Activated CD4-positive, alpha-beta T cell treated with anti-CD3 and anti-CD28 coated beads, Interleukin-2, amount 10 ng/mL, durations not matched to agents 7 days and 5 days (primary cell): Measurements from ENCODE around the gene IFNL1. TPM values are rescaled to one million over a fixed set of nuclear protein-coding genes. Genes with fewer than 3 reads are reported as not detected.

Experiments
- CTCF ChIA-PET: fragments of 350-600 bp; sonication (Branson Sonifier 250); formaldehyde crosslinking; loops from one replicate; lab custom pipeline; 2021; ENCODE audit warnings: antibody characterized with exemption; lab: Charles Lee
- POLR2A ChIA-PET: fragments of 350-600 bp; sonication (Branson Sonifier 250); formaldehyde crosslinking; loops from one replicate; lab custom pipeline; 2021; ENCODE audit warnings: antibody characterized with exemption; lab: Charles Lee
- DNase-seq: peaks from one replicate; pipeline ENCODE4 v3.0.0-alpha.2; 2020
- H3K27ac Mint-ChIP-seq: one replicate; pipeline ENCODE4 v1.8.0; 2021; ENCODE audit warnings: mild to moderate bottlenecking, moderate library complexity, mixed read lengths
- H3K27me3 Mint-ChIP-seq: one replicate; pipeline ENCODE4 v1.8.0; 2021; ENCODE audit warnings: mixed read lengths
- H3K36me3 Mint-ChIP-seq: one replicate; pipeline ENCODE4 v1.8.0; 2021; ENCODE audit warnings: low read depth, mixed read lengths
- H3K4me1 Mint-ChIP-seq: one replicate; pipeline ENCODE4 v1.8.0; 2021; ENCODE audit warnings: mixed read lengths
- H3K4me3 Mint-ChIP-seq: one replicate; pipeline ENCODE4 v1.8.0; 2021; ENCODE audit warnings: mild to moderate bottlenecking, moderate library complexity, mixed read lengths
- H3K9me3 Mint-ChIP-seq: one replicate; pipeline ENCODE4 v1.8.0; 2021; ENCODE audit warnings: mixed read lengths
- total RNA-seq, 2 experiments: library from RNA; stranded (reverse); gene quantifications; one replicate each; pipeline ENCODE4 v1.2.3, GENCODE V29; 2021

IFNL1 gene
- total RNA-seq, 2 experiments from 2014 or later, result not detected

DNA sequence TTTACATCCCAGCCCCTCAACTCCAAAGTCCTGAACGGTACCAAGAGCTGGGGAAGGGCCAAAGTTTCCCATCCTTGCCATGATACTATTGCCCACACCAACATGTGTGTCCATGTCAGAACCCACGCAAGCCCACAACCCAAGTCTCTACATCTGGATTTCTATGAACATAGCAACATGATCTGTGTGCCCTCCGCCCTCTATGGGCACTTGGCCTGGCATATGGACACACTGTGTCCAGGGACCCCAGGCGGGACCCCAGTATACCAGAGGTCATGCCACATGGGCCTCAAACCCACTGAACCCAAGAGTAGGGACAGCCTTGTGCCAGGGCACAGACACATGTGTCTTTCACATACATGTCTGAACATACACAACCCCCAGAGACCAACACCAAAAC is 22.5 kb downstream of the IFNL1 start:
- Mint-ChIP-seq H3K4me1 (peaks cover 30% of the 10 kb centered on the region), H3K27me3 (peaks cover 2% of the 10 kb centered on the region), H3K4me3 (peak overlapping the region; percentile 61), H3K36me3 (peaks cover 7% of the 10 kb centered on the region), H3K9me3 (no peaks in the 10 kb centered on the region), H3K27ac (no peak overlapping the region)
- ChIA-PET POLR2A (no interaction called here), CTCF (no interaction called here)
- no peak for DNase-seq

DNA sequence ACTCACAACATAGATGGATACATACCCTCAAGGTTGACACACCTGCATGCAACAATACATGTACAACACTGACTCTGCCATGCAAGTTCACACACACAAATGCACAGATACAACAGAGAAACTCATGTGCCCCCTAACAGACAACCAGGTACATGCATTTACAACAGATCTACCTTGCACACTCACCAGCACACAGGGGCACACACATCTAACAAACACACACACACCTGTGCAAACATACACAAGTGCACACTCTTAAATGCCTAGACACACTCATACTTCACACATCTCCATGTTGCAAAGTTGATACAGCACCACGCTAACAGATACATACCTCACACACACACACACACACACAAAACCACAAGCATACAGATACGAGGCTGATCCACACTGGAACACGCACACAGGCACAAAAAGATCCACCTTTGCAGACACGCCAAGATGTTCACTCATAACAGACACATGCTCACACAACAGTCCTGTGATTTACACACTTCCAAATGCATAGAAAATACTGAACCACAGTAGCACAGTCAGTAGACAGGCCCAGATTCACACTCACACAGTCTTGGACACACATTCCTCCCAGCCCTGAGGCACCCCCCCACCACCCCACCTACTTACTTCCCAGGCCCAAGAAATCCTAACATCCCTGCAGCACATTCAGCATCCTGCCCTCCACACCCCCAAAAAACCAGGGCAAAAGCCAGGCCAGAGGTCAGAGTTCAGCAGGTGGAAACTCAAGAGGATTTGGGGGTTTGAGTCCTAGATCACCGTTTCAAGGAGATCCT is 23.1 kb downstream of the IFNL1 start:
- H3K4me3 Mint-ChIP-seq, result peak overlapping the region; percentile 61
- H3K36me3 Mint-ChIP-seq, result peaks cover 7% of the 10 kb centered on the region
- peak overlapping the region; percentile 68 for H3K27ac Mint-ChIP-seq
- ChIA-PET POLR2A (no interaction called here), CTCF (no interaction called here)
- no peak for DNase-seq
- peaks cover 2% of the 10 kb centered on the region for H3K27me3 Mint-ChIP-seq
- H3K9me3 Mint-ChIP-seq, result no peaks in the 10 kb centered on the region
- peaks cover 31% of the 10 kb centered on the region for H3K4me1 Mint-ChIP-seq

DNA sequence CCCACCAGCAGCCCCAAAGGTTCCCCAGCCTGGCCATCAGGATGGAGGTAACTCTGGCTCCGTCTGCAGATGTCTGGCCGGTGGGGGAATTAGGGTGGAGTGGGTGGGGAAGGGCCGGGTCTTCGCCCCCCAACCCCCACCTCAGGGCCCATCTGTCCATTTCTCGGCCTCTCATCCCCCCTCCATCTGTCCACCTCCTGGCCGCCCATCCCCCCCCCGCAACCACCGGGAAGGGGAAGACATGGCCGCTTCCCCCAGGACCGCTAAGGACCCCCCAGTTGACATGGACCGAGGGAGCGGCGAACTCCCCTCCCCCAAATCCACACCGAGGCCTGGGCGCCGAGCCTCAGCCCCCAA is 23.7 kb downstream of the IFNL1 start:
- Mint-ChIP-seq H3K9me3 (no peaks in the 10 kb centered on the region), H3K27ac (peak overlapping the region; percentile 31), H3K4me1 (peaks cover 31% of the 10 kb centered on the region), H3K4me3 (peak overlapping the region; percentile 61), H3K27me3 (peaks cover 2% of the 10 kb centered on the region), H3K36me3 (peaks cover 7% of the 10 kb centered on the region)
- CTCF ChIA-PET, result no interaction called here
- POLR2A ChIA-PET, result no interaction called here
- no peak for DNase-seq

DNA sequence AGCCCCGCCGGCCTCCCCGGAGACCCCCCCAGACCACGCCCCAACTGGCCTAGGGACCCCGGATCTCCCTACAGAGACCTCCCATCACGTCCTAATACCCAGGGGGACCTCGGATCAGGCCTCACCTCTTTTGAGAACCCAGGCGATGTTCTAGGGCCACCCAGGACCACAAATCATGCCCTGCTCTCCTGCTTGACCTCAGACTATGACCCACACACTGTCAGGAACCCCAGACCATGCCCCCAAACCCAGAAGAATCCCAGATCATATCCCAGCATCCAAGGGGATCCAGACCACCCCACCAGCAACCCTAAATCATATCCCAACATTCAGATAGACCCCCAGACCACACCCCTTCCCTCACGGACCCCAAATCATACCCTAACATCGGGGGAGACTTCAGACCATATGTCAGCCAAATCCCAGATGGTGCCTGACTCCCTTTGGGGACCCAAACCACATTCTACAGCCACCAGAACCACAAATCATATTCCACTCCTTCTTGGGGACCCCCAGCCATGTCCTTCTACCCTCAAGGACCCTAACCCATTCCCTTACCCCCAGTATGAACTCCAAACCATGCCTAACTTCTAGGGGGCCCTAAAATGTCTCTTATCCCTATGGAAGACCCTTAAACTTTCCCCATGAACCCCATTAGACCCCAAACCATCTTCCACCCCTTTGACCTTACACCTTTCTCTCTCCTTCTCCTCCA is 25.1 kb downstream of the IFNL1 start:
- H3K9me3 Mint-ChIP-seq, result no peaks in the 10 kb centered on the region
- H3K4me3 Mint-ChIP-seq, result peak overlapping the region; percentile 73
- H3K27me3 Mint-ChIP-seq, result peaks cover 2% of the 10 kb centered on the region
- peak overlapping the region; percentile 68 for H3K27ac Mint-ChIP-seq
- ChIA-PET POLR2A (no interaction called here), CTCF (no interaction called here)
- DNase-seq, result no peak
- H3K36me3 Mint-ChIP-seq, result peaks cover 6% of the 10 kb centered on the region
- peaks cover 31% of the 10 kb centered on the region for H3K4me1 Mint-ChIP-seq

DNA sequence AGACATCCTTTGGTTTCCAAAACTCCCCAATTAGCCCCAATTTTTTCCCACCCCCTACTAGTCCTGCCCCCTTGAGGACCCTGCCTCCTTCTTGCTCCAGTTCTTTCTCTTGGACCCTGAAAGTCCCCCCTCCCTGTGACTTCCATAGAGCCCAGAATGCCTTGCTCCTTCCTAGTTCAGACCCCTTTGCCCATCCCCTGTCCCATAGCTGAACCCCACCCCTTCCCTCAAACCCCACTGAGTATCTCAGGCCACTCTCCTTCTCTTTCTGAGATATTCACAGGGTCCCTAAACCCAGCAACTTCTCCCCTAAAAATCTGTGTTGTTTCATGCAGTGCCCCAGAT is 25.6 kb downstream of the IFNL1 start:
- Mint-ChIP-seq H3K4me3 (peak overlapping the region; percentile 73), H3K27me3 (peaks cover 2% of the 10 kb centered on the region), H3K4me1 (peaks cover 31% of the 10 kb centered on the region), H3K27ac (peak overlapping the region; percentile 14), H3K9me3 (no peaks in the 10 kb centered on the region), H3K36me3 (peaks cover 8% of the 10 kb centered on the region)
- ChIA-PET POLR2A (no interaction called here), CTCF (no interaction called here)
- no peak for DNase-seq

DNA sequence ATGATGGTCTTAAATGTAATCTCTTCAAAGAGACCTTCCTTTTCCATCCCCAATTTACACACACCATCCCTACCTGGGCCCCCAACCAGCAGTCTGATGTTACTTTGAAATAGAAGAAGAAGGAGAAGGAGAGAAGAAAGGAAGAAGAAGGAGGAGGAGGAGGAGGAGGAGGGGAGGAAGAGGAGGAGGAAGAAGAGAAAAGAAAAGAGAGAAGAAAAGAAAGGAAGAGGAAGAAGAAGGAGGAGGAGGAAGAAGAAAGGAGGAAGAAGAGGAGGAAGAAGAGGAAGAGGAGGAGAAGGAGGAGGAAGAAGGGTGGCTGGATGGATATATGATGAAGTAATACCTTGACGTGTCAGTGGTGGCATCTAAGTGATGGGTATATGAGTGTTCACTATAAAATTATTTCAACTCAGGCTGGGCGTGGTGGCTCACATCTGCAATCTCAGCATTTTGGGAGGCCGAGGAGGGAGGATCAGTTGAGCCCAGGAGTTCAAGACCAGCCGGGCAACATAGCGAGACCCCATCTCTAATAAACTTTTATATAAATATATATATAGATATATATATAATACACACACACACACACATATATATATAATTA is 28.1 kb downstream of the IFNL1 start:
- CTCF ChIA-PET, result no interaction called here
- no peak overlapping the region for H3K27ac Mint-ChIP-seq
- DNase-seq, result no peak
- POLR2A ChIA-PET, result no interaction called here
- no peaks in the 10 kb centered on the region for H3K9me3 Mint-ChIP-seq
- peaks cover 23% of the 10 kb centered on the region for H3K36me3 Mint-ChIP-seq
- H3K27me3 Mint-ChIP-seq, result peaks cover 2% of the 10 kb centered on the region
- peaks cover 43% of the 10 kb centered on the region for H3K4me1 Mint-ChIP-seq
- no peak overlapping the region for H3K4me3 Mint-ChIP-seq

DNA sequence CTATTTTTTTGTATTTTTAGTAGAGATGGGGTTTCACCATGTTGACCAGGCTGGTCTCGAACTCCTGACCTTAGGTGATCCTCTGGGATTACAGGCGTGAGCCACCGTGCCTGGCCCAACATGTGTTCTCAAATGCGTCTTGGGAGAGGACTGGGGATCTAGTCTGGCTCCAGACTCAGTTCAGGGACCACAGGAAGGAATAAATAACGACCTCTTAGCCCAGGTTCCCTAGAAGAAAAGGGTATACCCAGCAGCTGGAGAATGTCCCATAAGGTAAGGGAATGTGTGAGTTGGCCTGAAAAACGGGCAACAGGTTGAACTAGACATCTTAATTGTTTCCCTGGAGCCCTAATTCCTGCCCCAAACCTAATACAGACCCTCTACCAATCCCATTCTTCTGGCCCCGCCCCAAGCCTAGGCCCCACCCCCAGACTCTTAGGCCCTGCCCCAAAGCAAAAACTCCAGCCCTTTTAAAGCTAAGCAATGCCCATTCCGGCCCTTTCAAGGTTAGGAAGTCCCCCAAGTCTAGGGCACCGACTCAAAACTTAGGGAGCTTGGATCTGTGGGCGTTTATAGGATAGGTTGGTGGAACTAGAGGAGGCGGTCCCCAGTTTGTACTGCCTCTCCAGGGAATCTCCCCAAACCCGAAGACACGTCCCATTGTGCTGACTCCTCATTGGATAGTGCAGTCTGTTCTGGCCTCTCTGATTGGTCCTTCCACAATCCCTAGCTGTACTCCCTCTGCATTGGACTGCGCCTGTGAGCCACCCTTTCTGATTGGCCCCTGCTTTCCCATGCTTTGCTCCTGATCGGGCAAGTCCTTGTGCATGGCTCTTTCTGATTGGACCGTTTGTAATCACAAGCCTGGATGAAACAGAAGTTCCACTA is 29.8 kb downstream of the IFNL1 start:
- H3K27me3 Mint-ChIP-seq, result peaks cover 2% of the 10 kb centered on the region
- H3K4me3 Mint-ChIP-seq, result no peak overlapping the region
- no peak overlapping the region for H3K27ac Mint-ChIP-seq
- no peaks in the 10 kb centered on the region for H3K9me3 Mint-ChIP-seq
- ChIA-PET POLR2A (no interaction called here), CTCF (interaction anchor here (1.8 kb wide), 1 partner anchor 10 kb away, joined by 5 read pairs; the partner anchor contains the start of gene GMFG)
- H3K4me1 Mint-ChIP-seq, result peaks cover 41% of the 10 kb centered on the region
- H3K36me3 Mint-ChIP-seq, result peaks cover 27% of the 10 kb centered on the region
- no peak for DNase-seq

DNA sequence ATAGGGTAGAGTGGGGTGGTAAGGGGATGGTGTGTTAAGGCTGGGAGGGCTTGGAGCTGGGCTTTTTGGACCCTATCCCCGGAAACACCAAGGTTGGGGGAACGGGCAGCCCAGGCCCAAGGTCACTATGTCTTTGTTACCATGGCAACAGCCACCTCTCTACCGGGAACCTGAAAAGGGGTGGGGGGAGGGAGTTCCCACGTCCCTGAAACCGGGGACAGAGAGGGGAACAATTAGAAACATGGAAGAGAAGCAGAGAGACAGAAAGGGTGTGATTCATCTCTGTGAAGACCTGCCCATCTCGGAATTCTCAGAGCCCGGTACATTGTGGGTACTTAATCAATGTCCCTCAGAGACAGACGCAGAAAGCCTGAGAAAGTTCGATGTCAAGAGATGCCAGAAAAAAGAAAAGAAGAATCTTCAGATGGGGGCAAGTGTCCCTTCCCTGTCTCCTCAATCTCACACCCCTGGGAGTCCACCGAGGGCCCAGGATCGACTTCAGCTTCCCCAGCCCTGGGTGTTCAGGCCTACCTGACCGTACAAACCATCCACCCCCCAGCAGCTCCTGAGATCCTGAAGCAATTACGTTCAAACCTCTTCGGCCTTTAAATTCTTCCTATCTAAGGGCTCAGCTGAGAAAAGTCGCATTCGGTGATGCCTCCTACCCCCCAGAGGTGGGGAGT is 31.3 kb downstream of the IFNL1 start:
- CTCF ChIA-PET, result interaction anchor here (0.8 to 1.8 kb wide), 6 partner anchors 9 to 132 kb away, joined by 3 to 9 read pairs (median 4); partner anchors contain the start of genes GMFG and SAMD4B
- H3K36me3 Mint-ChIP-seq, result peaks cover 30% of the 10 kb centered on the region
- H3K9me3 Mint-ChIP-seq, result no peaks in the 10 kb centered on the region
- POLR2A ChIA-PET, result interaction anchor here (0.6 to 0.7 kb wide), 2 partner anchors 15 to 202 kb away, joined by 3 to 9 read pairs; partner anchors contain the start of gene SAMD4B
- DNase-seq, result no peak
- H3K27ac Mint-ChIP-seq, result no peak overlapping the region
- no peaks in the 10 kb centered on the region for H3K27me3 Mint-ChIP-seq
- no peak overlapping the region for H3K4me3 Mint-ChIP-seq
- H3K4me1 Mint-ChIP-seq, result peaks cover 38% of the 10 kb centered on the region

DNA sequence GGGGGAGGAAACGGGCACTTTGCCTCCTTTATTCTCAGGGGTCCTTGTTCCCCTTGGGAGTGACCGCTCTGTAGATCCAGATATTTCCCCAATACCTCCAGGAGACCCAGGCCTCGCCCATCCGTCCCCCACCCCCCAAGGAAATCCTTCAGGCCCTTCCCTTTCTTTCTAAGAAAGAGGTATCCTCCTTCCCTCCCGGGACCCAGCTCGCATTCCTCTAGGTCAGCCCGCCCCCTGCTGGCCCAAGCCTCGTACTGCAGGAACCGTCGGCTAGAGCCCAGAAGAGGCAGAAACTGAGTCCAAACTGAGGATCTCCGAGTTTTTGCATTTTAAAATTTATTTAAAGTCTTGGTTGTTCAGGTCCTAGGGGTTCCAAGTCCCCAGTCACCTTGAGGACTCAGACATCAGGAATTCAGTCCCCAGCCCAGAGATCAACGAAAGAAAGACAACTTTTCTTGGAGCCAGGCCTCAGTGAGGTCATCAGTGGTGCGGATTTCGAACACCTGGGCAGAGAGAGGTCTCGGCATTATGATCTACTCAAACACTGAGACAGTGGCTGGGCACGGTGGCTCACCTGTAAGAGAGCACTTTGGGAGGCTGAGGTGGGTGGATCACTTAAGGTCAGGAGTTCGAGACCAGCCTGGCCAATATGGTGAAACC is 32.0 kb downstream of the IFNL1 start:
- peaks cover 34% of the 10 kb centered on the region for H3K36me3 Mint-ChIP-seq
- no peaks in the 10 kb centered on the region for H3K9me3 Mint-ChIP-seq
- ChIA-PET CTCF (interaction anchor here (0.8 to 1.8 kb wide), 5 partner anchors 8 to 16 kb away, joined by 3 to 9 read pairs (median 5); partner anchors contain the start of genes GMFG and SAMD4B), POLR2A (interaction anchor here (0.6 kb wide), 1 partner anchor 14 kb away, joined by 3 read pairs; the partner anchor contains the start of gene SAMD4B)
- peak overlapping the region; percentile 86 for H3K27ac Mint-ChIP-seq
- no peaks in the 10 kb centered on the region for H3K27me3 Mint-ChIP-seq
- peak overlapping the region; percentile 25 for H3K4me3 Mint-ChIP-seq
- peaks cover 38% of the 10 kb centered on the region for H3K4me1 Mint-ChIP-seq
- peak; percentile 83 for DNase-seq

DNA sequence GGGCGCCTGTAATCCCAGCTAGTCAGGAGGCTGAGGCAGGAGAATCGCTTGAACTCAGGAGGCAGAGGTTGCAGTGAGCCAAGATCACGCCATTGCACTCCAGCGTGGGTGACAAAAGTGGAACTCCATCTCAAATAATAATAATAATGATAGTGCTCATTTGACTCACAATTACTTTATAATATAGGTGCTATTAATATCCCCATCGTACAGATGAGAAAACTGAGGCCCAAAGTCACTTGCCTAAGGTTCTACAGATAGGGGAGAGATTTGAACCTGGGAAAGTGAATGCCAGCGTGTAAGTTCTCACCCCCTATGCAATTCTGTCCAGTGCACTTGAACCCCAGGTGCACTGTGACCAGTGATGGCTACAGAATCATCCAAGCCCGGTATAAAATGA is 33.7 kb downstream of the IFNL1 start:
- Mint-ChIP-seq H3K27me3 (no peaks in the 10 kb centered on the region), H3K27ac (peak overlapping the region; percentile 69), H3K9me3 (no peaks in the 10 kb centered on the region), H3K4me1 (peaks cover 46% of the 10 kb centered on the region), H3K4me3 (no peak overlapping the region), H3K36me3 (peaks cover 43% of the 10 kb centered on the region)
- no peak for DNase-seq
- CTCF ChIA-PET, result interaction anchor here (0.6 to 1.9 kb wide), 2 partner anchors 68 to 210 kb away, joined by 3 to 4 read pairs; no protein-coding TSS in a partner anchor
- POLR2A ChIA-PET, result no interaction called here

DNA sequence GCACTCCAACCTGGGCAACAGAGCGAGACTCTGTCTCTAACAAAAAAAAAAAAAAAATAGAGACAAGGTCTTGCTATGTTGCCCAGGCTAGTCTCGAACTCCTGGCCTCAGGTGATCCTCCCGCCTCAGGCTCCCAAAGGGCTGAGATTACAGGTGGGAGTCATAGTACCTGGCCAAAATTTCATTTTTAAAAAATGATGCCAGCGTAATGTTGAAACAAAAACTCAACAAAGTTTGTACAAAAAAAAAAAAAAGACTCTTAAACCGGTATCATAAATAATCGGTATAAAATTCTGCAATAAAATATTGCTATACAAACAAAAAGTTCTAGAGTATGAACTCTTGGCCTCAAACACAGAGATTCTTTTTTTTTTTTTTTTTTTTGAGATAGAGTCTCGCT is 36.1 kb downstream of the IFNL1 start:
- H3K4me3 Mint-ChIP-seq, result no peak overlapping the region
- POLR2A ChIA-PET, result interaction anchor here (0.6 kb wide), 2 partner anchors 80 to 214 kb away, joined by 4 read pairs; partner anchors contain the start of gene PLEKHG2
- peaks cover 60% of the 10 kb centered on the region for H3K4me1 Mint-ChIP-seq
- H3K9me3 Mint-ChIP-seq, result no peaks in the 10 kb centered on the region
- H3K27ac Mint-ChIP-seq, result peak overlapping the region; percentile 78
- CTCF ChIA-PET, result interaction anchor here (0.7 to 1.8 kb wide), 3 partner anchors 10 to 34 kb away, joined by 3 to 6 read pairs (median 3); partner anchors contain the start of gene SAMD4B
- DNase-seq, result no peak
- peaks cover 47% of the 10 kb centered on the region for H3K36me3 Mint-ChIP-seq
- no peaks in the 10 kb centered on the region for H3K27me3 Mint-ChIP-seq
